Activated CD4-positive, alpha-beta T cell treated with anti-CD3 and anti-CD28 coated beads, Interleukin-2, amount 50 U/mL, for 48 hours (primary cell): Measurements from ENCODE around the gene GRID1.

Experiments
- DNase-seq, 2 experiments: peaks; one replicate each; pipeline ENCODE4 v3.0.0-alpha.2; 2020

Gene GRID1

GRCh38 chr10:86160890-86161585, 205.6 kb downstream of the GRID1 start:
- DNase-seq, result no peak

- DNase-seq, result no peak
These were observed 206.8 kb downstream of the GRID1 start for GRCh38 chr10:86159797-86160196.

GRCh38 chr10:86155054-86155921, 211.3 kb downstream of the GRID1 start:
- DNase-seq, result no peak

- no peak for DNase-seq
These were observed 212.8 kb downstream of the GRID1 start for GRCh38 chr10:86153751-86154150.

GRCh38 chr10:86152911-86153310, 213.7 kb downstream of the GRID1 start:
- DNase-seq, result no peak

GRCh38 chr10:86152354-86152753, 214.2 kb downstream of the GRID1 start:
- DNase-seq, result no peak

- DNase-seq, result no peak
These were observed 215.0 kb downstream of the GRID1 start for GRCh38 chr10:86151613-86152012.

- DNase-seq, result no peak
These were observed 217.3 kb downstream of the GRID1 start for GRCh38 chr10:86149257-86149656.

GRCh38 chr10:86148117-86148516, 218.5 kb downstream of the GRID1 start:
- no peak for DNase-seq

GRCh38 chr10:86144301-86144700, 222.3 kb downstream of the GRID1 start:
- DNase-seq, result no peak

- no peak for DNase-seq
These were observed 224.7 kb downstream of the GRID1 start for GRCh38 chr10:86141896-86142295.

GRCh38 chr10:86139066-86139657, 227.4 kb downstream of the GRID1 start:
- DNase-seq, result peak; percentile 41 to 48

GRCh38 chr10:86138551-86139065, 228.0 kb downstream of the GRID1 start:
- no peak for DNase-seq

- DNase-seq, result no peak
These were observed 229.0 kb downstream of the GRID1 start for GRCh38 chr10:86137561-86137960.

GRCh38 chr10:86136934-86137333, 229.7 kb downstream of the GRID1 start:
- DNase-seq, result no peak

- DNase-seq, result no peak
These were observed 231.4 kb downstream of the GRID1 start for GRCh38 chr10:86135191-86135590.

- no peak for DNase-seq
These were observed 235.7 kb downstream of the GRID1 start for GRCh38 chr10:86130737-86131475.

- DNase-seq, result no peak
These were observed 236.6 kb downstream of the GRID1 start for GRCh38 chr10:86130041-86130440.

GRCh38 chr10:86128360-86128759, 238.2 kb downstream of the GRID1 start:
- DNase-seq, result no peak

GRCh38 chr10:86127274-86127819, 239.2 kb downstream of the GRID1 start:
- DNase-seq, result no peak

- DNase-seq, result no peak
These were observed 241.9 kb downstream of the GRID1 start for GRCh38 chr10:86124734-86125133.

- no peak for DNase-seq
These were observed 242.9 kb downstream of the GRID1 start for GRCh38 chr10:86123715-86124114.

GRCh38 chr10:86123304-86123703, 243.3 kb downstream of the GRID1 start:
- DNase-seq, result no peak
